ENCODE data around the gene HLCS.

Gene HLCS

DNA sequence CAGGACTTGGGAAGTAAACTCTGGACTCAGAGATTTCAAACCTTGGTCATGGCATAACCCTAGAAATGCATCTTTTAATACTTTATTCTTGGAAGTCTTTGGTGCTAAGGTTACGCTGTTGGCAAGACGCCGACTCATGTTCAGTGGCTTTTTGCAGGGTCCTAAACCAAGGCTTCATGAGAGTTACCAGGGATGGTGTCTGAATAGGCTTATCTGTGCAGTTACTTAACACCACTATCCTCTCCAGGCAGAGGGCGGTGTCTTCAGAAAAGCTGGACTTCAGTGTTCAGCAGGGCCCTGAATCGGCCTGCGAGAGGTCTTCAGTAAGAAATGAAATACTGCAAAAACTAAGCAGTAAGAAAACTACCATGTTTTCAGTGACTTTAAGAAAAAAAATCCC is 209.3 kb downstream of the HLCS start:
- DNase-seq: no peak
- H3K4me3 Mint-ChIP-seq: no peak overlapping the region
- peaks cover 20% of the 10 kb centered on the region for H3K36me3 Mint-ChIP-seq (ENCODE audit: low read depth)
- no peak for ATAC-seq
- no peaks in the 10 kb centered on the region for H3K4me1 Mint-ChIP-seq
- H3K27ac Mint-ChIP-seq: no peak overlapping the region
- H3K9me3 Mint-ChIP-seq: no peaks in the 10 kb centered on the region
- H3K27me3 Mint-ChIP-seq: no peaks in the 10 kb centered on the region

DNA sequence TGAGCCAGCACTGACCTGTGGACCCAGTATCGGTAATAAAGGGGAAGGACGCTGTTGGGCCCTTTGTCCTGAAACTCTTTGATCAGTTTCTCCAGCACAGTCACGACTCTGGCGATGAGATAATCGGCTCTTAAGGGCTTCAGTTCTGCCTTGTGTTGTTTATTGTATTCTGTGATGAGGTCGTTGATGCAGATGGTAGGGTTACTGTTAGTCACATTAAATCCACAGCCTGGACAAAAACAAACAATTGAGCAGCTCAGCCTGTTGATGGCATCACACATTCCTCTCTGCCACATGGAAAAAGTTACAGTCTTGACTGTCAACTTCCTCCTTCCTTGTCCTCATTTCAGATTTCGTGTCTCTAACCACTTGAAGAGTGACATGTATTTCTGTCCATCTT is 209.9 kb downstream of the HLCS start:
- no peak for ATAC-seq
- Mint-ChIP-seq H3K27ac (no peak overlapping the region), H3K9me3 (no peaks in the 10 kb centered on the region), H3K27me3 (no peaks in the 10 kb centered on the region), H3K4me1 (no peaks in the 10 kb centered on the region), H3K36me3 (ENCODE audit: low read depth) (peaks cover 20% of the 10 kb centered on the region), H3K4me3 (no peak overlapping the region)
- no peak for DNase-seq

DNA sequence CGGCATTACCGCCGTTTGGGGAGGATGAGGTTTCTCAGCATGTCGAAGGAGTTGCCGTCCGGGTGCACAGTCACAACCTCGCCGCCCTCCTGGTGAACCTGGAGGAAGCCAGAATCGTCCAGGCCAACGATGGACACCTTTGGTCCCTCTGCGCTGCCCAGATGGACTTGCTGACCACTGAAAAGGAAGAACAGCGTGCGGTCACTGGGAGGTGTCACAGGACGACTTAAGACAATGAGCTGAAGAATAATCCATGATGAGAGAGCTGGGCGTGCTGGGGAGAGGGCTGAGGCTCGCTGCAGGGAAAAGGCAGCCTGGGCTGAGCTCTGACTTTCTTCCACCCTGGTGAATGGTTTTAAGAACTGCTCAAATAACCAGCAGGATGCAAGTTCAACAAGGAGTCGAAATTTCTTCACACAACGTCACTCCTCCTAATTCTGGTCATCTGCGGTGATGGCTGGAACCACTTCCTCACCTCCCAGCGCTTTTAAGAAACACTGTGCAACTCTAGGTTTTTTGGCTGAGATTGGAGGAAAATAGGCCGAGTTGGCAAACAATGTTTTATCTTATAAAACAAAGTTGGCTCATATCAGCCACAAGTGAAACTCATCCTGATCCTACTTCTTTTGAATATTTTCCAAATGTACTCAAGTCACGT is 212.1 kb downstream of the HLCS start:
- no peaks in the 10 kb centered on the region for H3K4me1 Mint-ChIP-seq
- no peak overlapping the region for H3K4me3 Mint-ChIP-seq
- peaks cover under 1% of the 10 kb centered on the region for H3K27me3 Mint-ChIP-seq
- no peak overlapping the region for H3K27ac Mint-ChIP-seq
- no peak for DNase-seq
- no peak for ATAC-seq
- H3K36me3 Mint-ChIP-seq (ENCODE audit: low read depth): peaks cover 20% of the 10 kb centered on the region
- no peaks in the 10 kb centered on the region for H3K9me3 Mint-ChIP-seq

DNA sequence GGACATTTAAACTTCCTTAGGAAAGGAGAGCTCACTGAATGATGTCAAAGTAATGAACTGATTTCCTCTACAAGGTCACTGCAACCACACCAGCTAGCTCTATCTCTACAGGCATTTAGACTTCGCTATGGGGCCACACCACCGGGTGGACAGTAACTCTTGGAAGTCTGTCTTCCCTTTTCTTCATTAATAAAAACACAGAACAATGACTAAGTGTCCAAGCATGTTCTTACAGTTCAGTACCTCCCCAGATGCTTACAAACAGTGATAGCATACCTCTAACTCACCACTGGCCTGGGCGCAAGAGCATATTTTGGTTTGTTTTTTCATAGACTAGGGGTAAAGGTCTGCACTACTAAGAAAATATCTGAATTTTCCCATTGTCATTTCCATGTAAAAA is 212.9 kb downstream of the HLCS start:
- no peaks in the 10 kb centered on the region for H3K9me3 Mint-ChIP-seq
- ATAC-seq: no peak
- DNase-seq: no peak
- H3K36me3 Mint-ChIP-seq (ENCODE audit: low read depth): peaks cover 16% of the 10 kb centered on the region
- H3K27ac Mint-ChIP-seq: no peak overlapping the region
- no peak overlapping the region for H3K4me3 Mint-ChIP-seq
- H3K4me1 Mint-ChIP-seq: peaks cover 3% of the 10 kb centered on the region
- peaks cover 9% of the 10 kb centered on the region for H3K27me3 Mint-ChIP-seq

DNA sequence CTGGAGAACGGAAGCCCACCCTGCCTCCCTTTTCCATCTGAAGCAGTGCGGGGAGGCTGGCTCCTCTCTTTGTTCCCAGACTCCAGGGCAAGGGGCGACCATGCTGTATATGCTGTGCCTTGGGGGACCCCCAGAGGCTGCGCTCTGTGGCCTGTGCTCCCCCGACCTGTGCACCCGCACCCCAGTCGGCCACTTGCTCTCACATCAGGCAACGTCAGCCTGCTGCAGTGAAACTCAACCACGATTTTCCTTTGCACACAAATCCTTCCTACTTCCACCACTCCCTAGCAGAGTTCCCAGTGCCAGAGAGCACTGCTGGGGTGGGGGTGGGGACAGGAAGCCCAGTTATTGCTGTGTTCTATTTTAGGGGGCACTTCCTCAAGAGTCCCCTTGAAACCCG is 215.1 kb downstream of the HLCS start:
- peaks cover 14% of the 10 kb centered on the region for H3K36me3 Mint-ChIP-seq (ENCODE audit: low read depth)

DNA sequence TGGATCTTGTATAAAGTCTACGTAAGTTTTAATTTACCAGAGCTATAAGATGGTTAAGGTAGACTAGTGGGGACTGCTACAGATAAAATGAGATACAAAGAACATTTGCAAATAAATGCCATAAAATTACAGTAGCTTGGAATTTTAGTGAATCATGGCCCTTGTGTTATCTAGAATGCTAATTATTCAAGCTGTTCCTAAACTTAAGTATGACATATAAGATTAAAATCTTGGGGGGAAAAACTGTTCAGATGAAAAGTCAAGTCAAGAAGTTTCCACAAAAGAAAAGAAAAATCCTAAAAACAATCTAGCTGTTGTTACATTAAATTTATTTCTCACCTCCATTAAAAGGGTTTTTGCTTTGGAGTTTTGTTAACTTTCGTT is 215.9 kb downstream of the HLCS start:
- ATAC-seq: no peak
- Mint-ChIP-seq H3K4me3 (no peak overlapping the region), H3K27ac (no peak overlapping the region), H3K36me3 (ENCODE audit: low read depth) (peaks cover 12% of the 10 kb centered on the region), H3K9me3 (no peaks in the 10 kb centered on the region), H3K27me3 (peaks cover 24% of the 10 kb centered on the region), H3K4me1 (peaks cover 14% of the 10 kb centered on the region)
- DNase-seq: no peak

More for the DNA sequence above, 215.1 kb downstream of the HLCS start:
- Mint-ChIP-seq H3K27me3 (peaks cover 22% of the 10 kb centered on the region), H3K4me3 (no peak overlapping the region), H3K4me1 (peaks cover 14% of the 10 kb centered on the region), H3K9me3 (no peaks in the 10 kb centered on the region), H3K27ac (no peak overlapping the region)
- DNase-seq (no peak), ATAC-seq (no peak)

DNA sequence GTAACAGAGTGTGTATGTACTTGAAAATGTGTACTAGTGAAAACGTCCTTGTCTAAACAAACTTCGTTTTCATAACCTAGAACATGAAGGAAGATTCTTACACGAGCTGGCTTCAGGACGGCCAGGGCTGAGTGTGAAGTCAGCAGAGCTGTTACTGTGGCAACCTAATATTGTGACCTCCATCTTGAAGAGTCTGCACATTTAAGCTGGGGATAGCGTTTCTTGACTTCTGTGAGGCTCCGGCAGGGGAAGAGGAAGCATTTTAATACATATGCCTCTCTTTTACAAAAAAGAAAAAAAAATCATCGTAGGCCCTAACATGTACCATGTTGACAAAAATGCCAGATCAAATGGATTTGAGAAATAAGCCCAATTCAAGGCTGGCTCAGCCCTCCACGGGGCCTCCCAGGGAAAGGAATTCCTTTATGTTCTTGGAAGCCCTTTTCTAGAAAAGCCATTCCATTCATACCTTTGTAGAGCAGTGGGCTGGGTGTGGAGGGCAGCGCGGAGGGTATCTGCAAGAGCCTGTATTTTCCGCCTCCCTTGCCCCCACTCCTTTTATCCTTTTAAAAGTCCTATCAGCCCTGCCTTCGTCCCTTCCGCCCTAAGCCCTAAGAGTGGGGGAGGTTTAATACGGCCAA is 216.4 kb downstream of the HLCS start:
- peaks cover 12% of the 10 kb centered on the region for H3K36me3 Mint-ChIP-seq (ENCODE audit: low read depth)
- DNase-seq: no peak

DNA sequence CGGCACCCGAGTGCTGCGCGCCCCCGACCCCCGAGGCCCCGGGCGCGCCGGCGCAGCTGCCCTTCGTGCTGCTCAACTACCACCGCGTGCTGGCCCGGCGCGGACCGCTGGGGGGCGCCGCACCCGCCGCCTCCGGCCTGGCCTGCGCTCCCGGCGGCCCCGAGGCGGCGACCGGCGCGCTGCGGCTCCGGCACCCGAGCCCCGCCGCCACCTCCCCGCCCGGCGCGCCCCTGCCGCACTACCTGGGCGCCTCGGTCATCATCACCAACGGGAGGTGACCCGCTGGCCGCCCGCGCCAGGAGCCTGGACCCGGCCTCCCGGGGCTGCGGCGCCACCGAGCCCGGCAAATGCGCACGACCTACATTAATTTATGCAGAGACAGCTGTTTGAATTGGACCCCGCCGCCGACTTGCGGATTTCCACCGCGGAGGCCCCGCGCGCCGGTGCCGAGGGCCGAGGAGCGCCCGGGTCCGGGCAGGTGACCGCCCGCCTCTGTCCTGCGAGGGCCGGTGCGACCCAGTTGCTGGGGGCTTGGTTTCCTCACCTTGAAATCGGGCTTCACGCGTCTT is 218.6 kb downstream of the HLCS start:
- Mint-ChIP-seq H3K9me3 (no peaks in the 10 kb centered on the region), H3K27me3 (peaks cover 41% of the 10 kb centered on the region), H3K27ac (no peak overlapping the region), H3K36me3 (ENCODE audit: low read depth) (peaks cover 3% of the 10 kb centered on the region), H3K4me3 (peak overlapping the region; percentile 70), H3K4me1 (peaks cover 14% of the 10 kb centered on the region)
- ATAC-seq (peak; percentile 42), DNase-seq (peak; percentile 61)

More for the DNA sequence above, 216.4 kb downstream of the HLCS start:
- H3K4me1 Mint-ChIP-seq: peaks cover 14% of the 10 kb centered on the region
- ATAC-seq: no peak
- peaks cover 27% of the 10 kb centered on the region for H3K27me3 Mint-ChIP-seq
- H3K9me3 Mint-ChIP-seq: no peaks in the 10 kb centered on the region
- H3K27ac Mint-ChIP-seq: no peak overlapping the region
- no peak overlapping the region for H3K4me3 Mint-ChIP-seq

DNA sequence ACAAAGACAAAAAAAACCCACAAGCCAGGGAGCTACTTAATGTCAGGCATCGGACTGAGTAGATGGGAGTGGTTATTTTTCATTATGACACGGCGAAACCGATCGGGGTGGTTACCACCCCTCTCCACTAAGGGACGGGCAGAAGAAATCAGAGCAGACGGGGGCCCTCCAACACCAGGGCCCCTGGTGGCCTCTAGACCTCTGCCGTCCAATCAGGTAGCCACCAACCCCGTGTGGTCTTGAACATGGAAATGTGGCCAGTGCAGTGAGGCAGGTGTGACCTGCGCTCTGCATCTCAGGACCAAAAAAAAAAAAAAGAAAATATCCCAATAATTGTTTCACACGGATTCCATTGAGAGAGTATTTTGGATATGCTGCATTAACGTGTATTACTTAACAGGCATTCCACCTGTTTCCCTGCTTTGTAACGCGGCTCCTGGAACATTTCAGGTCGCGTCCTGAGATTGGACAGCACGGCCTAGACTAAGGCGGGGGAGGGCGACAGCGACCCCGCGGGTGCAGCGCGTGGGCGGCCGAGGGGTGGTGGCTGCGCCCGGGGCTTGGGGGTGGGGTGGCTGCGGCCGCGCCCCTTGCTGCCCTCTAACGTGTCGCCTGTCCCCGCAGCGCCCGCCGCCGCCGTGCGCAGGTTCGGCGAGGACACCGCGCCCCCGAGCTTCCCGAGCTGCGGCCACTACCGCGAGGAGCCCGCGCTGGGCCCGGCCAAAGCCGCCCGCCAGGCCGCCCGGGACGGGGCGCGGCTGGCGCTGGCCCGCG is 219.2 kb downstream of the HLCS start:
- Mint-ChIP-seq H3K27ac (no peak overlapping the region), H3K4me3 (peak overlapping the region; percentile 67)
- no peak for ATAC-seq

DNA sequence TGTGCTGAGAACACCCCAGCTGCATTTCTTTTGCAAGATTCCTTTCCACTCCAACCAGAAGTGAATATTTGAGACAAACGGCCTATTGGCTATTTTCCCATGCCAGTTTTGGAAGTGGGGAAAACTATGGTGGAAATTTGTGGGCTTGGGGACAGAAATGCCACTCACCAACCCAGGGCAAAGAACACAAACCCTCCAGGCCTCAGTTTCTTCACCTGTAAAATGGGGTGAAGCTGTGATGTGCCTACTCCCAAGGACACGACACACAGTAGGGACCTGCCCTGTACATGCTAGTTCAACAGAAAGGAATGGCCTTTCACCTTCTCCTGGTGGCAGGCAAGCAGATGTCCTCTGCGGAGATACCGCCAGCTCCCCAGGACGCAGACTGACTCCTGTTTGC is 221.0 kb downstream of the HLCS start:
- Mint-ChIP-seq H3K9me3 (no peaks in the 10 kb centered on the region), H3K27ac (no peak overlapping the region), H3K4me1 (peaks cover 14% of the 10 kb centered on the region), H3K27me3 (peaks cover 43% of the 10 kb centered on the region), H3K36me3 (ENCODE audit: low read depth) (peaks cover 3% of the 10 kb centered on the region), H3K4me3 (no peak overlapping the region)
- DNase-seq: no peak
- no peak for ATAC-seq

More for the DNA sequence above, 219.2 kb downstream of the HLCS start:
- Mint-ChIP-seq H3K9me3 (no peaks in the 10 kb centered on the region), H3K27me3 (peaks cover 41% of the 10 kb centered on the region), H3K36me3 (ENCODE audit: low read depth) (peaks cover 3% of the 10 kb centered on the region), H3K4me1 (peaks cover 14% of the 10 kb centered on the region)
- no peak for DNase-seq

DNA sequence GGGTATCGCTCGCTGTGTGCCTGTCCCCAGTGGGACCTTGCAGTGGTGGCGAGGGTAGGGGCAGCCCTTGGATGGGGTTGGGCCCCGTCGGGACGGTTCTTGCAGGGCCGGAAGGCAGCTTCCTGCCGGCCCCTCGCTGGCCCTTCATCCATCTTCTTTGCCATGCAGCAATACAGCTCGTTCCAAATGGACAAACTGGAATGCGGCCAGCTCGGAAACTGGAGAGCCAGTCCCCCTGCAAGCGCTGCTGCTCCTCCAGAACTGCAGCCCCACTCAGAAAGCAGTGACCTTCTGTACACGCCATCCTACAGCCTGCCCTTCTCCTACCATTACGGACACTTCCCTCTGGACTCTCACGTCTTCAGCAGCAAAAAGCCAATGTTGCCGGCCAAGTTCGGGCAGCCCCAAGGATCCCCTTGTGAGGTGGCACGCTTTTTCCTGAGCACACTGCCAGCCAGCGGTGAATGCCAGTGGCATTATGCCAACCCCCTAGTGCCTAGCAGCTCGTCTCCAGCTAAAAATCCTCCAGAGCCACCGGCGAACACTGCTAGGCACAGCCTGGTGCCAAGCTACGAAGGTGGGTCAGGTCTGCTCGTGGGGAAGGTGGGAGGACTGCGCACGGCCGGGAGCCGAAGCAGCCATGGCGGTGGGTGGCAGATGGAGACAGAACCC is 221.8 kb downstream of the HLCS start:
- no peak overlapping the region for H3K4me3 Mint-ChIP-seq
- ATAC-seq: no peak
- H3K27me3 Mint-ChIP-seq: peaks cover 43% of the 10 kb centered on the region
- DNase-seq: no peak
- peaks cover 3% of the 10 kb centered on the region for H3K36me3 Mint-ChIP-seq (ENCODE audit: low read depth)
- no peaks in the 10 kb centered on the region for H3K9me3 Mint-ChIP-seq
- H3K4me1 Mint-ChIP-seq: peaks cover 14% of the 10 kb centered on the region
- no peak overlapping the region for H3K27ac Mint-ChIP-seq

DNA sequence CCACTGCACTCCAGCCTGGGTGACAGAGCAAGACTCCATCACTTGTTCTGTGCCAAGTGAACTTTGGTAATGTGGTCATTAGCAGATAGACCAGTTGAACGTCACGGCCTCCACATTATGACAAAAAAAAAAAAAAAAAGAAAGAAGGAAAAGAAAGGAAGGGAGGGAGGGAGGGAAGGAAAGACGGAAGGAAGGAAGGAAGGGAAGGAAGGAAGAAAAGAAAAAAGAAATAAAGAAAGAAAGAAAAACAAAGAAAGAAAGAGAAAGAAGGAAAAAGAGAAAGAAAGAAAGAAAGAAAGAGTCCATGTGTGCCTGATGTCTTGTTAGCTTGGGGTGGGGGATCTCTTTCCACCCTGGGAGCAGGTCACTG is 222.3 kb downstream of the HLCS start:
- H3K4me3 Mint-ChIP-seq: no peak overlapping the region
- H3K4me1 Mint-ChIP-seq: peaks cover 14% of the 10 kb centered on the region
- H3K27me3 Mint-ChIP-seq: peaks cover 40% of the 10 kb centered on the region
- no peaks in the 10 kb centered on the region for H3K9me3 Mint-ChIP-seq
- peaks cover 3% of the 10 kb centered on the region for H3K36me3 Mint-ChIP-seq (ENCODE audit: low read depth)
- ATAC-seq (no peak), DNase-seq (no peak)
- no peak overlapping the region for H3K27ac Mint-ChIP-seq

DNA sequence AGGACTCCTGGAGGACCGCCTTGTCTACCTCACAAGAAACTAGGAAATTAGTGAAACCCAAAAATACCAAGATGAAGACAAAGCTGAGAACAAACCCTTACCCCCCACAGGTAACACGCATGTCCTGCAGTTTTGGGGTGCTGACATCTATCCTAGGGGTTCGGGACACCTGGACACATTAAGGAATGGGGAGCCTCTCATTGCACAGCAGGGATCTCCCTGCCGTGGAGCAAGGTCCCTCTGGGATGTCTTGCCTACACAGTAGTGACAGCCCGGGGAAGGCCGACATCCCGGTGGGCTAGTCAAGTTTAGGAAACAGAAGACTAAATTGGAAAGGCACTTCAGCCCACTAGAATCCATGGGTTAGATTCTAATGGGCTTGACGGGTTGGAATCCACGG is 223.0 kb downstream of the HLCS start:
- H3K9me3 Mint-ChIP-seq: no peaks in the 10 kb centered on the region
- H3K27me3 Mint-ChIP-seq: peaks cover 33% of the 10 kb centered on the region
- H3K36me3 Mint-ChIP-seq (ENCODE audit: low read depth): peaks cover 2% of the 10 kb centered on the region
- no peak for ATAC-seq
- peaks cover 10% of the 10 kb centered on the region for H3K4me1 Mint-ChIP-seq
- no peak for DNase-seq
- H3K27ac Mint-ChIP-seq: no peak overlapping the region
- no peak overlapping the region for H3K4me3 Mint-ChIP-seq

DNA sequence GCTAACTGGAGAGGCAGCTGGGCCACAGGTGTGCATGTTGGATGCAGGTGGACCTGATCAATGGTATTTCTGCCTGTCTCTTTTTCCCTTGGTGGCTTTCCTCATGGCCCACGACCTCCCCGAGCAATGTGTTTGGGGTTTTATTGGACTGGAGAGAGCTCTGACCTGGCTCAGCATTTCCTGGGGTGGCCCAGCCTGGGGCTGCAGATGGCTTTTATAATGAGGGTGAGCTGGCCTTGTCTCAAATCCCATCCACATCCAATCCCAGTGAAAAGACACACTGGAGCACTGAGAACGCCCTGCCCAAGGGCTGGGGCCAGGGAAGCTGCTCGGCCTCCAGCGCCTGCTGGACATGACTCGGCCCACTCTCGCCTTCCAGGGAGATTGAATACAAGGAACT is 223.5 kb downstream of the HLCS start:
- Mint-ChIP-seq H3K27ac (no peak overlapping the region), H3K36me3 (ENCODE audit: low read depth) (no peaks in the 10 kb centered on the region), H3K27me3 (peaks cover 30% of the 10 kb centered on the region), H3K4me1 (peaks cover 8% of the 10 kb centered on the region), H3K4me3 (no peak overlapping the region), H3K9me3 (no peaks in the 10 kb centered on the region)
- ATAC-seq (no peak), DNase-seq (no peak)
